ENCODE measurements around the gene ZNF292.
"Not testable (repeated sequence)": the region's sequence is repeated elsewhere in the genome, so short reads cannot be mapped to it uniquely, and the experiment has no call there.

Gene ZNF292

GRCh38 chr6:87164004-87164403 is 8.6 kb downstream of the ZNF292 start:
- no peak for DNase-seq

DNA sequence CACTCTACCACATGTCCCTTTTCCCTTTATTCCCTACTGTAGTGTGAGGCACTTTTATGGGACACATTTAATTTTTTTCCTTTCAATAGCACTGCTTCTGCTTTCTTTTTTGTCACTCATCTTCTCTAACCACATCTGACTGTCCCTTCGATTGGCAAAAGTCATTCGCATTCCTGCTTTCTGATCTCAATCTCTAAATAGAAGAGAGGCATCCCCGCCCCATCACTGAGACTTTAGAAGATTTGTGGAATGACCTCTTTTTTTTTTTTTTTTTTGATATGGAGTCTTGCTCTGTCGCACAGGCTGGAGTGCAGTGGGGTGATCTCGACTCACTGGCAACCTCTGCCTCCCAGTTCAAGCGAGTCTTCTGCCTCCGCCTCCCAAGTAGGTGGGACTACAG is 9.1 kb downstream of the ZNF292 start:
- DNase-seq: no peak

- DNase-seq: no peak
These were observed 9.8 kb downstream of the ZNF292 start for GRCh38 chr6:87165185-87165584.

DNA sequence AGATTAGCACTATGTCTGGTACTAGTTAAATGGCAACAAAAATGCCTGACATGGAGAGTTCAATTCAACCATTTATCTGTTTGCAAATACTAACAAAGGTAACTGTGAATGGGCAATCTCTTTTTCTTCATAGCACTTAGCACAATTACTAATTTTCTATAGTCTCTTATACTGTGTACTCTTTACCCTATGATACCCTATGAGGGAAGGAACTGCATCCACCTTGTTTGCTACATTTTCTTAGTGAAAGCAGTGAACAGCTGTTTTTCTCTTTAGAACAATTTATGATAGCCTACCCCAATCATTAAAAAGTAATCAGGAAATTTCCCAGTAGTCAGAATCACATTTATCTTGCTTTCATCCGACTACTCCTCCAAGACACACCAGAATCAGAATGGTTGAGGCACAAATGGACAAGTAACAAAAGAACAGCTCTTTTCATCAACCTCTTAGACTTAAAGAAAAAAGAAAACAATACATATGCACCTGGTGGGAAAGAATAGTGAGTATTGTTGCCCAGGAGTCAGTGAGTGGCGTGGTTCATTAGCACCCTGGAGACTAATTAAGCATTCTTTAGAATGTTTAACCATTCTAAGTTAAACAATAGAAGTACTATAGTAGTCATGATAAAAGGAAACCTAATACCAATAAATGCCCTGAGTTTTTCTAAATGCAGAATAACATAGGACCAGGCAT is 16.7 kb downstream of the ZNF292 start:
- no peak for DNase-seq

DNA sequence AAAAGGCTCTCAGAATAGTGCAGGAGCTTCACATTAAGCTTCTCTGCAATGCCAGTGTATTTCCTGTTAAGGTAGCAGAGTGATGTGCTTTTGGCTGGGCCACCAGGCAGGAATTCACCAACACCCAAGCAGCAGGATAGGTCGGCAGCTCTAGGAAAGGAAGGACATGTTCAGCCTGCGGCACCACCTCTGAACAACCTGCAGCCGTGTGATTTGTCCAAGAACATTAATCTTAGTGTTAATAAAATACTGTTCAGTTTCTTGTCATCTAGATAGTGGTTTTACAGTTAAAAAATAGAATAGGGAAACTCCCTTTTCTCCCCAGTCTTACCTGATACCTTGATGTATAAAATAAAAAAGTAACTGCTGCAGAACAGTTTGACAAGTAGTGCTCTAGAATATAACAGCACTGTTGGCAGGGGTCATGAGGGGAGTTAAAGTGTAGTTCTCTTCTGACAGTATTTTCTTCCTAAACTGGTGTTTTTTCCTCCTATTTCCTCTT is 18.8 kb downstream of the ZNF292 start:
- no peak for DNase-seq

GRCh38 chr6:87176493-87176892 is 21.1 kb downstream of the ZNF292 start:
- DNase-seq: no peak

GRCh38 chr6:87180105-87180728 is 24.9 kb downstream of the ZNF292 start:
- DNase-seq: no peak

- DNase-seq: no peak
These were observed 26.5 kb downstream of the ZNF292 start for GRCh38 chr6:87181903-87182302.

- DNase-seq: no peak
These were observed 27.0 kb downstream of the ZNF292 start for GRCh38 chr6:87182321-87182720.

- DNase-seq: no peak
These were observed 27.6 kb downstream of the ZNF292 start for GRCh38 chr6:87182940-87183339.

- DNase-seq: peak in 1 of 4 experiments; percentile 6
These were observed 28.3 kb downstream of the ZNF292 start for GRCh38 chr6:87183687-87184086.

DNA sequence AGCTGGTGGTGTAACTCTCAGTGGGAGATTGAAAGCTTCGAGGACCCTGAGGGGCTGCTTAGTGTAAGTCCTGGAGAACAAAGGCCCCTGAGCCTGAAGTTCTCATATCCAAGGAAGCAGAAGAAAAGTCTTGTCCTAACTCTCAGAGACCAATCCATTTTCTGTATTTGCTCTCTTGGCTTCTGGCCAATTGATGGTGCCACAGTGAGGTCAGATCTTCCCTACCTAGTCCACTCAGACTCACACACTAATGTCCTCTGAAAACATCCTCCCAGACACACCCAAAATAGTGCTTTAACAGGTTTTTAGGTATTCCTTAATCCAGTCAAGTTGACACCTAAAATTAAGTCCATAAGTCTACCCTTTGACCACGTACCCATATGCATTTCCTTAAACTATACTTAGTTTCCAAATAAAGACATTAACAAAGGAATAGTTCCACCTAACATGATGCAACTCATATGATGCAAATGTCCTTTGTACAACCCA is 29.4 kb downstream of the ZNF292 start:
- no peak for DNase-seq

- DNase-seq: no peak
These were observed 41.0 kb downstream of the ZNF292 start for GRCh38 chr6:87196275-87196842.

GRCh38 chr6:87197547-87197946 is 42.2 kb downstream of the ZNF292 start:
- DNase-seq: no peak

DNA sequence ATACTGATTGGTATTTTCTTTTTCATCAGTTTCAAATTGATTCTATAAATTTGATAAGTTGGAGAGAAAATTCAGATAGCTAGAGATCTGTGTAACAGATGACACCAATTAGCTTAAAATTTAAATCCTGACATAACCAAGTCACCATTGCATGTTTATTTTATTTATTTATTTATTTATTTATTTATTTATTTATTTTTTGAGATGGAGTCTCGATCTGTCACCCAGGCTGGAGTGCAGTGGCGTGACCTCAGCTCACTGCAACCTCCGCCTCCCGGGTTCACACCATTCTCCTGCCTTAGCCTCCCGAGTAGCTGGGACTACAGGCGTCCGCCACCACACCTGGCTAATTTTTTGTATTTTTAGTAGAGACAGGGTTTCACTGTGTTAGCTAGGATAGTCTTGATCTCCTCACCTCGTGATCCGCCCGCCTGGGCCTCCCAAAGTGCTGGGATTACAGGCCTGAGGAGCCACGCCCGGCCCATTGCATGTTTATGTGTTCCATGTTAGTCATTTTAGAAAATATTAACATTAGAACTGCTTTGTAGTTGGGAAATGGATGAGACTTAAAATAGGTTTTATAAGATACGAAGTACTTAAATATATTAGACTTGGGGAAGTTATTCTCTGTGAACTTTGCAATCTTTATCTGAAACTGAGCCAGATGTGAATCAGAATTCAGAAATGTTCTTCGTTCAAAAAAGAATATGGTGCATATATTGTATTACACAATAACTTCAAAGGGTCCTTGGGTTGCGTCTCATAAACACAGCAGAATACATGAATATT is 42.9 kb downstream of the ZNF292 start:
- not testable (repeated sequence) for DNase-seq

DNA sequence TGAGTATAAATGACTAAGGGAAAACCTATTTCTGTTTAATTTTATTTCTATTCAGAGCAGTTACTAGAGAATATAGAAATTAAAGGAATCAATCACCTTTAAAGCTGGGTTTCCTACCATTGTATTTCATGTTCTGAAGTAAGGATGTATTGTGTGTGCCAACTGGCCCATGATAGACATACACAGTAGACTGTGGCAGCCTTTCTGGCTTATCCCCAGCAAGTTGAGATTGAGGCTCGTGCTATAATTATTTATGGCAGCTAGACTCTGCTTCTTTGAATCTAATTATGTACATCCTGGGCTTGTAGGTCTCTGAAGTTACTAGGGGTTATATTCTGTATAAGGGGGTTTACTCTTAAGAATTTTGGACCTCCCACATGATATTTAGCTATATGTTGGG is 44.4 kb downstream of the ZNF292 start:
- no peak for DNase-seq

- DNase-seq: peak; percentile 22 to 56 (median 50)
These were observed 45.3 kb downstream of the ZNF292 start for GRCh38 chr6:87200469-87201175.

DNA sequence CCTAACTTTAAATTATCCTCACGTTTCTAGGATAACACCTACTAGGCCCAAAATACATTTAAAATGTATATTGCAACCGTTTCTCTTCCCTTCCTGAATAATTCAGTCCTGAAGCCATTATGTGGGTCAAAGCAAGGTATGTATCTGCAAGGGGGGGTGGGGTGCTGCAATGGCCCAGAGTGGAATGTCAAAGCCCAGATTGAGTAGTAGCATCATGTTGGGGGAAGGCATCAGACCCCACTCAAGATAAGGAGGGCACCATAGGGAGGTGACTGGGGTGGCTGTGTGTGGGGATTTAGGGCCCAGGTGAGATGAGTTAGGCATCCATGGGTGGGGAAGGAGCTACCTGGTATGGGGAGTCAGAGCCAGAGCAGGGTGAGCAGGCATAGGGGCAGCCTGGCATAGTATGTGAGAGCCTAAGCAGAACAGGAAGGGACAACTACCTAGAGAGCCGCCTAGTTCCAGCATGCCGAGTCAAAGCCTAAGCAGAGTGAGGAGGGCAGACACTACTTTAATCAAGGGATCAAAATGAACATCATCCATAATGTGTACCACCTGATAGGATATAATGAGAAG is 48.2 kb downstream of the ZNF292 start:
- DNase-seq: no peak

- no peak for DNase-seq
These were observed 54.4 kb downstream of the ZNF292 start for GRCh38 chr6:87209812-87210211.

- DNase-seq: no peak
These were observed 55.6 kb downstream of the ZNF292 start for GRCh38 chr6:87210979-87211378.

DNA sequence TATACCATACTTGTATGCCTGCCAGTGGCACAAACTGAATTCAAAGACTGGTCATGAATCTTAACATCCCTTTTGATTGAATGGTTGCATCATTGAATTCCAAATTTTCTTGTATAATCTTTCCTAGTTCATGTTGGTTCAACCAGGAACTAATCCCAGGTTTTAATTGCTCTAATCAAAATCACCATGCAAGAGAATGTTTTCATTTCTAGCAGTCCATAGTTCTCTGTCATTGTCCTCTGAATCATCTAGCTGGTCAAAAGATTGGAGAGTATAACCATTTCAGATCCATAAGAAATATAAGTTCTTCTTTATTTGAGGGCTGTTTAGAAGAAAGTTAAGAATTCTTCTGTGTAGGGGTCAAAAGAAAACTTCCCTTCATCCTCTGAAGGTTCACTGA is 57.2 kb downstream of the ZNF292 start:
- DNase-seq: no peak

- no peak for DNase-seq
These were observed 58.0 kb downstream of the ZNF292 start for GRCh38 chr6:87213364-87213763.

All from suppressor macrophage (primary cell).